ENCODE data around the gene PDCD11. TPM values are rescaled to one million over a fixed set of nuclear protein-coding genes. Genes with fewer than 3 reads are reported as not detected.

The PDCD11 gene
- total RNA-seq, 1 donor from 2014 or later = 42.1 TPM

DNA sequence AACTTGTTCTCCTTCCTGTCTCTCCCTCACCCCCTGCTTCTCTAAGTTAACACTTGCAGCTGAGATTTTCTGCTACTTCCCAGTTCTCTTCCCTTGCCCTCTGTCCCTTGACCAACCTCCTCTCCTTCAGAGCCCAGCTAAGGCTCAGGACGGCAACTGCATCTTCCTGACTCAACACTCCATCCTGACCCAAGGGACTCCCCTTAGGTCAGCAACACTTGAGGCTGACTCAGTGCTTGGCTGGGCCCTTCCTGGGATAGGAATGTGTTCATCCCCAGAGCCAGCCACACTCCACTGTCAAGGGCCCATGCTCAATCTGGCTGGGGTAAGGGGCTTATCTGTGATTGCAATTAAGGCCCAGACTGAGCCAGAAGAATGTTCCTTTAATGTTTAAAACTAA is 52.3 kb downstream of the PDCD11 start:
- no peak for DNase-seq (ENCODE audit: extremely low read depth, low read depth, low spot score)

DNA sequence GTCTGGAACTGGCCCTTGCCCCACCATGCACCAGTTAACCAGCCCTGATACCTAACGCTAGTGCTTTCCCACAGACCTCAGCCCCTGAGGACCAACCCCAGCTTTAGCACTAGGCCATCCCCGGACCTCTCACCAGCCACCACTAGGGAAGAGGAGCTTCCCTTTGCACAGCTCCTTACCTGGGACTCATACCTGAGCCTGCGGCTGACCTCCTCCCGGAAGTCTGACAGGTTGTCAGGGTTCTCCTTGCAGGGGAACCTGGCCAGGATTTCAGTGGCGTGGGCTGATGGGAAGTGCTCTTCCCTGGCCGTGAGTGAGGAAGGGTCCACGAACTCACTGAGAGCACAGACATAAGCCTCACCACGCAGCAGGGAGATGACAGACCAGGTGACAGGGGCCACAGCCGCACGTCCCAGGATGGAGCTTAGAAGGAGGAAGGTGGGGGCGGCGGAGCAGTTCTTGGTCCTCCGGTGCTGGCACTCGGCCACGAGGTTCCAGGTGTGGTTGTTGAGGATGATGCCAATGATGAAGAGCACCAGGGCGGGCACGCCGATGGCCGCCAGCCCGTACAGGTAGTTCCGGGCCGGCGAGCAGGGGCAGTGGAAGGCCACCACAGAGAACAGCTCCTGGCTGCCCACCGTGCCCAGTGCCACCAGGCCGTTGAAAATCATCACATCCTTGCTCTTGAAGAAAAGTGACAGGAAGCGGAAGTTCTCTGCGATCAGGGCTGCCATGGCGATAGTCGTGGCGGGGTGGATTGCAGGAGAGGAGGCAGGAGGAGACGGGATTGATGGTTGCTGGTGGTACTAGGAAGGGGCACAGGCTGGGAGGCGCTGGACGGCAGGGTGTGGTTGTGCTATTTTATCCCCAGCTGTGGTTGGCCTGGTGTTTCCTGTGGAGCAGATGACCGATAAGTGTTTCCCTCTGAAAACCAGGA is 53.0 kb downstream of the PDCD11 start:
- DNase-seq (ENCODE audit: extremely low read depth, low read depth, low spot score) = no peak

GRCh38 chr10:103450201-103450695 is 53.8 kb downstream of the PDCD11 start:
- DNase-seq (ENCODE audit: extremely low read depth, low read depth, low spot score) = no peak

DNA sequence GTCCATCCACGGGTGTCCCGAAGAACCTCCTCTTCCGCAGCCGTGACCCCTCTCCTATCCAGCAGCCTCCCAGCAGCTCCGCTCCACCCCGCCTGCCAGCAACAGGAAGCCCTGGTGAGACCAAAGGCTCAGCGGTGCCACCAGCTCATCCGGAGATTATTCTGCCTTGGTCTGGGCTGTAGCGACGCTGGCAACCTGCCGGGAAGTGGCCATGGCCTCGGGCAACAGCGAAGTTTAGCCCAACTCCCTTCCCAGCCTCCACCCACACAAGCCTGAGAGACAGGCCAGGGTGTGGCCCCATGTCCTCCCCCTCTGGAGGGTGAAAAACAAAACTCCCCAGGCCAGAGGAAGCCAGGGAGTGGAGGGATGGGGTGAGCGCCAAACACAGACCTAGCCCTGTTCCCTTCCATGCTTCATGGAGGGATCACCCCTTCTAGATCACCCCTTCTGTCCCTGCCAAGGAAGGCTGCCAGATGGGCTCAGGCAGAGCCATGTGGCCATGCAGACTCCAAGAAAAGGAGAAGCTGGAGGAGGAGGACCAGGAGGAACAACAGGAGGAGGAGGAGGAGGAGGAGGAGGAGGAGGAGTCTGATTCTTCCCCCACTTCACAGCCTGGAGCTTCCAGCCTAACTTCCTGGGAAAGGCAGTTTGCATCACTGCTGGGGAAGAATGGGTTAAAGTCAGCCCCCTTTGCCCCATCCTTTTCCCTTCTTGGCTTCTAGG is 54.8 kb downstream of the PDCD11 start:
- no peak for DNase-seq (ENCODE audit: extremely low read depth, low read depth, low spot score)

DNA sequence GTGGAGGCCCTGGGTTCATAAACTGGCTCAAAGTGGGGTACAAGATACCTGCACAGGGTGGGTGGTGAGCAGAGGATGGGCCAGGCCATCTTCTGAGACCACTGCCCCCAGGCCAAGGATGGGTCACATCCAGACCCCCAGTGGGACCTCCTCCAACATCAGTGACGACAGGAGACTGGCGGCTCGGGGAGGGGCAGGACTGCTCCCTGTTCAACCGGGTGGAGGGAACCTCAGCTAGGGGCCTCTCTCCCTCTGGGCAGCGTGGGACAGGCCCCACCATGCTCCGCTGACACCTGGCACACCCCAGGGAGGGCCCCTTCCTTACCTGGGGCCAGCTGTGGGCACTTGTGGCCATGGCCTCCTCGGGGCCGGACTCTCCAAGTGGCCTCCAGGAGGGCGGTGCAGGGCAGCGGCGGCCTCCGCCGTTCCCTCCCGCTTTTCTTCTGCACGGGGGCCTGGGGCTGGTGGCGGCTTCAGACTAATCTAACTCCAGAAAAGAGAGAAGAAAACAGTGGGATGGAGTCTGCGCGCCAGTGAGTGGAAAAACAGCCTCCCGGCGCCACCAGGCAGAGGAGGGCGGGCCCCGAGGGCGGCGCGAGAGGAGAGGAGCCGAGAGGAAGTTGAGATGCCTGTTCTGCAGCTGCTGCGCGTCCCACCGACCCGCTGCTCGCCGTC is 55.5 kb downstream of the PDCD11 start, which contains the start of gene CALHM2:
Gene CALHM2, minus strand, starts transcription at position 540 of the 675 bp plus-strand sequence. CDS start 2,429 bp downstream, outside the sequence.
- DNase-seq (ENCODE audit: extremely low read depth, low read depth, low spot score) = no peak

- no peak for DNase-seq (ENCODE audit: extremely low read depth, low read depth, low spot score)
These were observed 56.2 kb downstream of the PDCD11 start for GRCh38 chr10:103452506-103453230.

DNA sequence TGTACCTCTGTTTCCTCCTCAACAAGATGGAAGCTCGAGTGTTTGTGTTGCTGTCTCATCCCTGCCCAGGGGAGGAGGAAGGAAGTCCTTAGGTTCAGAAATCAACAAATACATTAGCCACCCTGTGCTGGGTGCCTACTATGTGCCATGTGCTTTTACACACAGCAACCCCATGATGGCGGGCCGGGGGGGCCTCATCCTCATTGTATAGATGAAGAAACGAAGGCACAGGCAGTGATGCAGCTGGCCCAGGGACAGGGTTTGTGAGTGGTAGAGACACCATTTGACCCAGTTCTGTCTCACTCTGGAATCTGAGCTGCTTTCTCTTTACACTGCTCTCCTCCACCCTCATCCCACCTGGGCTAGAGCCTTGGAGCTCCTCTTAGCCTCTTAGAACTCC is 57.6 kb downstream of the PDCD11 start:
- no peak for DNase-seq (ENCODE audit: extremely low read depth, low read depth, low spot score)

DNA sequence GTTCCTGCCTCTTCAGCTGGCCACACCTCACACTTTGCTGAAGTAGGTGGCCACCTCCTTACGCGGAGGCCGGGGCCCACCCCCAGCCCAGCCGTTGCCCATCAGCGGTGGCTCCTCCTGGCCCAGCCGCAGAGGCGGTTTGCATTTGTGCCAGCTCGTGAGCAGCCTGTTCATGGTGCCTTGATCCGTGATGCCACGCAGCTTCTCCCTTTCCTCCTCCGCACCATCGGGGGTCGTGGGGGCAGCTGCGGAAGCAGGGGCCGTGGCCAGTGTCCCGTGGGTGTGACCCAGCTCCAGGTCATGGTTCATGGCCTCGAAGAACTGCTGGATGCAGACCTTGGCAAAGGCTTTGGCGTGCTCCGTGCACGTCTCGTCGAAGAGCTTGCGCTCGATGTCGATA is 58.8 kb downstream of the PDCD11 start:
- DNase-seq (ENCODE audit: extremely low read depth, low read depth, low spot score) = no peak

- no peak for DNase-seq (ENCODE audit: extremely low read depth, low read depth, low spot score)
These were observed 59.7 kb downstream of the PDCD11 start for GRCh38 chr10:103456074-103456660.

DNA sequence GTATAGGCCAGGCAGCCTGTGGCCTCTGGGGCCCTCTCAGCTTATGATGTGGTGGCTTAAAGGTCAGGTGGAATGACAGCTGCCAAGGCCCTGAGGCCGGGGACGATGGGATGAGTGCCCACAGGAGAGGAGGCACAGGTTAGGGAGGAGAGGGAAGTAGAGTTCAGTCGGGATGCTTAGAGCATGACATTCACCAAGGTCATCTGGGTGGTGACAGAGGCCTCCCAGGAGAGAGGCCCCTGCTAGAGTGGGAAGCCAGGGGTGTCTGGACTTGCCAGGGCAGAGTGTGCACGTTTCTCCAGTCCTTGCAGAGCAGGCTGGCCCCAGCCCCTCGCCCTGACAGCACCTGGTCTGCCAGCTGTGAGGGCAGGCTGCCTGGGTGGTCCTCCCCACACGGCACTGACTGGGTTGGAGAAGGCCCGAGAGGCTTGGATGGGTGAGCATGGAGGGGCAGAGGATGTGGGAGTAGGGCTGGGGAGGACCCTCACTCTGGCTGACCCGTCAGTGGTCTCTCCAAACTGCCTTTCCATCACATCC is 60.8 kb downstream of the PDCD11 start:
- DNase-seq (ENCODE audit: extremely low read depth, low read depth, low spot score) = no peak

DNA sequence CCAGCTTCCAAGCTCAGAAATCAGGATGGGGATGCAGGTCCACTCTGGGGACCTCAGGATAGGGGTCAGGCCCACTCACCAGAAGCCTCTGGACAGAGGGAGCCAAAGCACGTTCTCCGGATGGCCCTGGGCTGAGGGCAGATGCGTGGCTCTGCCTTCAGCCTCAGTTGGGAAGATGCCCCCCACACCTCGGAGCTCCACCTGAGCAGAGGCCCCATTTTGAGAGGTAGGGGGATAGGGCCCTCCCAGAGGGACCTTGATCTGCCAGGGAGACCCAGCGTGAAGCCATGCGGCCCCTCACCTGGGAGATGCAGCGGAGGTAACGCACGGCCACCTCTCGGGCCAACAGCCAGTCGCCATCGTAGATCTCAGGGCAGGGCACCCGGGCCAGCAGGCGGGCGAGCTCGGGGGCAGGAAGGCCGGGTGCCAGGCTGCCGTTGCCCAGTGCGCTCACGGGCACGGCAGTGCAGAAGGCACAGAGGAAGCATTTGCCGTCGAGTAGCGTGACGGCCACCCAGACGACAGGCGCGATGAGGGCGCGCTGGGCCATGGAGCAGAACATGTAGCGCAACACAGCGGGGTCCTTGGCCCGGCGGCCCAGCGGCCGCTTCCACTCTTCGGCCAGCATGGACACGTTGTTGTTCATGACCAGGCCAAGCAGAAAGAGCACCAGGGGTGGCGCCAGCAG is 61.6 kb downstream of the PDCD11 start:
- no peak for DNase-seq (ENCODE audit: extremely low read depth, low read depth, low spot score)

GRCh38 chr10:103458720-103459119 is 62.3 kb downstream of the PDCD11 start, which contains the start of gene CALHM1:
TSS of gene CALHM1 (minus strand) at chr10:103458900. CDS start at chr10:103458751, 149 bp downstream.
- DNase-seq (ENCODE audit: extremely low read depth, low read depth, low spot score) = no peak

DNA sequence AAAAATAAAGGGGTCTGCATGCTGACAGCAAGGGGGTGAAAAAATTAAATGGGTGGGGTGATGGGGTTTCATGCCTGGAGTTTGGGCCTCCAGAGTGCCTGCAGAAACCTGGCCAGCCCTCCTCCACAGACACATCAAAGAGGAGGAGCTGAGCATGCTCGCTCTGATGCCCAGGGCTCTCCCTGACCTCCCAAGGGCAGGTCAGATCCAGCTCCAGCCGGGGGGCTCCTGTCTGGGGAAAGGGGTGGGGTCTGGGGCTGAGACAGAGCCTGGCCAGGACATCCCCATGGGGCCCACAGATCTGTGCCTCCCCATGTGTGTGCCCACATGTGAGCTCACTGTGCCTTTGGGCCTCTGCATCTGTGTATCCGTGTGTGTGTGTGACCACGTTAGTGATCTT is 63.2 kb downstream of the PDCD11 start:
- no peak for DNase-seq (ENCODE audit: extremely low read depth, low read depth, low spot score)

- no peak for DNase-seq (ENCODE audit: extremely low read depth, low read depth, low spot score)
These were observed 67.1 kb downstream of the PDCD11 start for GRCh38 chr10:103463499-103463898.

DNA sequence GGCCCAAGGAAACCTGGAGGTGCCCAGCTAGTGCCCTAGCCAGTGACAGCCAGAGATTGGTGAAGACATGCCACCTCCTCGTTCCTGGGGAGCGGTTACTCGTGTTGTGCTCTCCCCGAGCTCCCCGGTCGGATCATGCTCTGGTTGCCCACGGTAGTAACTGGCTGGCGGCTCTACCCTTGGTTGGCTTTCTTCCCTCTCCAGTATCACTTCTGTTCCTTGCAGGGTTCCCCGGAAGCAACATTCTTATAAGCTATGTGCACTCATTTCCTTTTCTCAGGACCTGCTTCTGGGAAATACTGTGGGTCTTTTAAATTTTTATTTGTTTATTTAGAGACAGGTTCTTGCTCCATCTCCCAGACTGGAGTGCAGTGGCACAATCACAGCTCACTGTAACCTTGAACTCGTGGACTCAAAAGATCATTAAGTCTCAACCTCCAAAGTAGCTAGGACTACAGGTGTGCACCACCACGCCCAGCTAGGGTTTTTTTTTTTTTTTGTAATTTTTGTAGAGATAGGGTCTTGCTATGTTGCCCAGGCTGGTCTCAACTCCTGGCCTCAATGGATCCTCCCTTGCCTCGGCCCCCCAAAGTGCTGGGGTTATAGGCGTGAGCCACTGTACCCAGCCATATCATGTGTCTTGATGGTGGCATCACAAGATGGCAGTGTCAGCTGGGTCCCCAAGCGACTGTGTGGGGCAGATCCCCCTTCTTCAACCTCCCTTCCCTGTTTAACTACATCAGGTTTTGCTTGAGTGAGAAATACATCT is 69.2 kb downstream of the PDCD11 start:
- no peak for DNase-seq (ENCODE audit: extremely low read depth, low read depth, low spot score)

DNA sequence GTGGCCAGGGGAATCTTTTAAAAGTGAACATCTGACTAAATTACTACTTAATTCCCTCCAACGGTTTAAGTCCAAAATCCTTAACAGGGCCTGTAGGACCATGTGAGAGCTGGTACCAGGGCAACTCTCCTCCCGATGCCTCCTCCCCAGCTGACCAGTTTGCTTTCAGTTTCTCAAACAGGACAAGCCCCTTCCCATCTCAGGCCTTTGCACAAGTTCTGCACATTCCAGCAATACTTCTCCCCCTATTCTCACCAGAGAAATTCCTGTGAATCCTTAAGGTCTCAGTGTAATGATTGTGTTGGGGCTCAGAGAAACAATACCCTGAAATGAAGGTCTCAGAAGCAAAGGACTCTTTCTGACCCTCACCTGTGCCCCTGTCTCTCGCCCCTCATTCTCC is 70.3 kb downstream of the PDCD11 start:
- DNase-seq (ENCODE audit: extremely low read depth, low read depth, low spot score) = no peak

- DNase-seq (ENCODE audit: extremely low read depth, low read depth, low spot score) = no peak
These were observed 71.0 kb downstream of the PDCD11 start for GRCh38 chr10:103467406-103467805.

GRCh38 chr10:103469201-103469600 is 72.8 kb downstream of the PDCD11 start:
- no peak for DNase-seq (ENCODE audit: extremely low read depth, low read depth, low spot score)
